K562 (cell line): ENCODE data around the gene MYL6B. TPM values are rescaled to one million over a fixed set of nuclear protein-coding genes. Genes with fewer than 3 reads are reported as not detected.
A peak's percentile ranks its signal among the peaks of the same experiment; 100 is the strongest.

Source experiments
- ATAC-seq: fragments of 200-7000 bp; cut with Tn5 transposase; 3 replicates; pipeline ENCODE4 v1.9.1; 2020; ENCODE audit warnings: moderate library complexity
- BruUV-seq: library from RNA; stranded (reverse); fragments of 400-500 nt; replicated peaks from 2 replicates; lab custom pipeline; 2021; lab: Mats Ljungman, UMichigan
- CTCF ChIA-PET: fragments of 300-600 bp; formaldehyde crosslinking; extraction: SDS; loops from one replicate; lab custom pipeline; 2021; ENCODE audit warnings: low intra/inter-chr PET ratio; lab: Yijun Ruan, JAX
- POLR2A ChIA-PET: fragments of 300-600, 350-650 bp; sonication (Branson Sonifier 250); formaldehyde crosslinking; extraction: SDS; loops from one replicate; lab custom pipeline; 2021; ENCODE audit warnings: antibody characterized with exemption, inconsistent platforms; lab: Yijun Ruan, JAX
- DNase-seq, 4 experiments: peaks; one replicate each; pipeline versions ENCODE4 v3.0.0 to v3.0.0-alpha.2; 2011 to 2018; ENCODE audit warnings: low spot score in 3 of 4, mixed read lengths in 3 of 4; ENCODE audit errors: extremely low read depth in 1 of 4
- FAIRE-seq: peaks from 2 replicates; lab custom pipeline; 2011; peaks lifted over from hg19 to GRCh38; lab: Jason Lieb, UNC
- H2AFZ ChIP-seq: 2 replicates; pipeline ENCODE4 v1.6.0; 2011; ENCODE audit warnings: low read depth, low read length, control low read depth, inconsistent platforms
- H3K27ac ChIP-seq: fragments of 200-600 bp; 3 replicates; pipeline ENCODE4 v1.8.0; 2011; ENCODE audit warnings: low read depth, mild to moderate bottlenecking, control low read depth, inconsistent platforms, low read length, moderate library complexity, mixed read lengths; ENCODE audit errors: extremely low read depth
- H3K27me3 ChIP-seq, 2 experiments: fragments of 300-600 bp in 1 of 2; 2 replicates in 1 of 2; 3 replicates in 1 of 2; pipeline versions ENCODE4 v1.6.0 to v1.8.0; 2011; ENCODE audit warnings: inconsistent platforms in 2 of 2, low read length in 2 of 2, mild to moderate bottlenecking in 1 of 2, mixed read lengths in 1 of 2, moderate library complexity in 1 of 2; ENCODE audit not compliant: control insufficient read depth in 2 of 2, insufficient read depth in 2 of 2
- H3K36me3 ChIP-seq: fragments of 300-600 bp; 3 replicates; pipeline ENCODE4 v1.8.0; 2011; ENCODE audit warnings: mild to moderate bottlenecking, low read length, inconsistent platforms; ENCODE audit not compliant: control insufficient read depth, insufficient read depth
- H3K4me1 ChIP-seq, 2 experiments: fragments of 200-600 bp in 1 of 2; replicated peaks in 1 of 2; 2 replicates in 1 of 2; 3 replicates in 1 of 2; pipeline versions ENCODE4 v1.5.1 to v1.8.0; 2011; ENCODE audit warnings: inconsistent platforms in 2 of 2, low read length in 2 of 2, mild to moderate bottlenecking in 1 of 2, mixed read lengths in 1 of 2, moderate library complexity in 1 of 2; ENCODE audit not compliant: control insufficient read depth in 2 of 2, insufficient read depth in 2 of 2
- H3K4me2 ChIP-seq: 2 replicates; pipeline ENCODE4 v1.6.1; 2011; ENCODE audit warnings: low read length, control low read depth, inconsistent platforms, mixed read lengths; ENCODE audit not compliant: insufficient read depth
- H3K4me3 ChIP-seq: fragments of 200-600 bp; sonication (generic), shearing (Covaris generic); 2 replicates; pipeline ENCODE4 v1.5.1; 2016; ENCODE audit warnings: control low read depth, inconsistent platforms
- H3K79me2 ChIP-seq: fragments of 200-600 bp; 3 replicates; pipeline ENCODE4 v1.8.0; 2011; ENCODE audit warnings: low read length, inconsistent platforms; ENCODE audit not compliant: control insufficient read depth, insufficient read depth
- H3K9ac ChIP-seq, 2 experiments: 2 replicates each; pipeline versions ENCODE4 v1.6.0 to v1.6.1; 2011; ENCODE audit warnings: low read depth in 2 of 2, low read length in 2 of 2, control low read depth in 1 of 2, inconsistent platforms in 1 of 2, mild to moderate bottlenecking in 1 of 2, mixed read lengths in 1 of 2; ENCODE audit not compliant: insufficient read depth in 1 of 2
- H3K9me1 ChIP-seq: one replicate; pipeline ENCODE4 v1.6.0; 2011; ENCODE audit warnings: inconsistent platforms, mild to moderate bottlenecking, low read length, moderate library complexity; ENCODE audit not compliant: control insufficient read depth, insufficient read depth
- H3K9me3 ChIP-seq: replicated peaks from 2 replicates; pipeline ENCODE4 v1.5.1; 2011; ENCODE audit warnings: low read depth, low read length, inconsistent platforms; ENCODE audit not compliant: control insufficient read depth, insufficient read depth
- H4K20me1 ChIP-seq: replicated peaks from 2 replicates; pipeline ENCODE4 v1.6.1; 2011; ENCODE audit warnings: low read length, inconsistent platforms, mixed read lengths; ENCODE audit not compliant: control insufficient read depth, insufficient read depth
- CBX3 ChIP-seq, 2 experiments: IDR thresholded peaks; 1 replicate in 1 of 2; 2 replicates in 1 of 2; pipeline ENCODE4 v1.6.1; 2012; ENCODE audit warnings: inconsistent platforms in 2 of 2, low read length in 2 of 2, borderline replicate concordance in 1 of 2, control low read depth in 1 of 2
- KDM5B ChIP-seq: fragments of 200-600 bp; sonication (generic); IDR thresholded peaks from 2 replicates; pipeline ENCODE4 v1.6.1; 2012; ENCODE audit warnings: low read depth, mild to moderate bottlenecking, moderate library complexity, low read length, control low read depth, inconsistent platforms; ENCODE audit not compliant: insufficient replicate concordance
- TEAD4 ChIP-seq, 2 experiments: sonication (generic) in 1 of 2; formaldehyde crosslinking in 1 of 2; IDR thresholded peaks; 2 replicates each; pipeline versions ENCODE4 v1.6.1 to v1.8.0; 2012 to 2022; ENCODE audit warnings: borderline replicate concordance in 1 of 2, inconsistent platforms in 1 of 2, low read length in 1 of 2, mild to moderate bottlenecking in 1 of 2, missing genetic modification reagents in 1 of 2
- XRCC3 ChIP-seq: fragments of 450-650 bp; IDR thresholded peaks from 2 replicates; pipeline ENCODE4 v1.6.1; 2017; ENCODE audit warnings: mild to moderate bottlenecking, moderate library complexity
- ZNF551 ChIP-seq: fragments of 250-450 bp; sonication (Bioruptor Pico); IDR thresholded peaks from 2 replicates; pipeline ENCODE4 v1.5.0; 2021; ENCODE audit warnings: mild to moderate bottlenecking, moderate library complexity
- WGBS: fragments of 100-300 bp; shearing (Covaris generic); methylation state at CpG from one replicate; pipeline ENCODE4 v1.1.6; 2016; ENCODE audit warnings: low coverage, mixed read lengths; ENCODE audit not compliant: insufficient coverage; ENCODE audit errors: missing lambda C conversion rate; 5-methylcytosine and 5-hydroxymethylcytosine counted together
- in situ Hi-C: fragments of 300-500 bp; cut with MboI; formaldehyde crosslinking; loops from 4 replicates; pipeline ENCODE4 v1.15.0; 2018; ENCODE audit warnings: inconsistent platforms, mixed read lengths
- intact Hi-C: fragments of 100-400 bp; cut with micrococcal nuclease; formaldehyde crosslinking; loops from 2 replicates; pipeline ENCODE4 v1.14.2; 2022
- polyA plus RNA-seq, 8 experiments: library from polyadenylated mRNA; depleted of rRNA in 4 of 8; stranded (reverse) in 5 of 8; unstranded in 3 of 8; fragments of >200 nt; fragmentation: Nextera tagmentation in 2 of 8; fragmentation: Illumina TruSeq in 1 of 8; extraction: Ambion mirVana in 2 of 8; extraction: Trizol in 1 of 8; gene quantifications; 2 replicates each; pipeline versions ENCODE4 v1.2.1 to v1.2.3, GENCODE V29; 2011 to 2014; ENCODE audit warnings: inconsistent platforms in 1 of 8, missing spikeins in 1 of 8
- total RNA-seq, 7 experiments: library from RNA; depleted of rRNA in 6 of 7; stranded (reverse); fragments of >200 nt in 6 of 7; fragmentation: Illumina TruSeq in 2 of 7; extraction: Trizol in 2 of 7; gene quantifications; 2 replicates each; pipeline versions ENCODE4 v1.2.1 to v1.2.3, GENCODE V29; 2011 to 2021; ENCODE audit warnings: low replicate concordance in 1 of 7

Gene MYL6B
- total and polyA plus RNA-seq, 9 of the 15 experiments (the other 6 are each of a cell fraction or from before 2014, with no cell fraction given) = 42.8 to 77.3 (median 68.6) TPM

DNA sequence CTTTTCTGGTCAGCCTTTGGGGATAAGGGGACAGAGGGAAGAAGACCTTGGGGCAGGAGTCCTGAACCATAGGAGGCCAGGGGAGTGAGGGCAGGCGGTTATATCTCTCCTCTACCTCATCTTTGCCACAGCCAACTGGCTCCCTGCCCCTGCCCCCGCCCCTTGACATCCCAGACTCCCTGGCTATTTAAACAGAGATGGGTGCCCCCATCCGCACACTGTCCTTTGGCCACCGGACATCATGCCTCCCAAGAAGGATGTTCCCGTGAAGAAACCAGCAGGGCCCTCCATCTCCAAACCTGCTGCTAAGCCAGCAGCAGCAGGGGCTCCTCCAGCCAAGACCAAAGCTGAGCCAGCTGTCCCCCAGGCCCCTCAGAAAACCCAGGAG lies 1.3 kb downstream of the MYL6B start:
- Histone ChIP-seq H3K4me3 (peak overlapping the region; percentile 55; the same call in 1 of the 2 replicates), H3K9me3 (no peaks in the 10 kb centered on the region), H3K9me1 (no peaks in the 10 kb centered on the region), H3K79me2 (peaks cover 38% of the 10 kb centered on the region), H3K36me3 (peaks cover 24% of the 10 kb centered on the region; the same call in 2 of the 3 replicates), H4K20me1 (no peaks in the 10 kb centered on the region), H3K4me2 (peak overlapping the region; percentile 91), H3K27me3 (no peaks in the 10 kb centered on the region), H3K4me1 (peaks cover 38 to 45% of the 10 kb centered on the region in 2 experiments; a peak in 4 of 5 replicates), H2AFZ (no peak overlapping the region), H3K27ac (peak overlapping the region; percentile 96), H3K9ac (peak overlapping the region; percentile 88 to 91)
- intact Hi-C loops = no loop called here
- 54% methylated on average over 5 of the region's 5 CpGs for WGBS
- in situ Hi-C loops = no loop called here
- TF ChIP-seq TEAD4 (IDR thresholded peaks at IDR 0.05; ENCODE audit: low read length) (no peak), TEAD4 (CRISPR knock-in tag; IDR thresholded peaks at IDR 0.05; ENCODE audit: borderline replicate concordance) (0 out of 2 replicates have a peak, but pooled peaks have one; percentile 4), CBX3 (IDR thresholded peaks at IDR 0.05; ENCODE audit: borderline replicate concordance in 1 of 2, low read length in 2 of 2) (no peak)
- no peak for DNase-seq
- ATAC-seq = no peak
- no TSS peak for BruUV-seq
- no peak for FAIRE-seq
- POLR2A ChIA-PET = interaction anchor here (0.6 to 3.2 kb wide), 6 partner anchors 9 to 36 kb away, joined by 3 to 16 read pairs (median 6); partner anchors contain the start of gene ZC3H10
- CTCF ChIA-PET = no interaction called here

DNA sequence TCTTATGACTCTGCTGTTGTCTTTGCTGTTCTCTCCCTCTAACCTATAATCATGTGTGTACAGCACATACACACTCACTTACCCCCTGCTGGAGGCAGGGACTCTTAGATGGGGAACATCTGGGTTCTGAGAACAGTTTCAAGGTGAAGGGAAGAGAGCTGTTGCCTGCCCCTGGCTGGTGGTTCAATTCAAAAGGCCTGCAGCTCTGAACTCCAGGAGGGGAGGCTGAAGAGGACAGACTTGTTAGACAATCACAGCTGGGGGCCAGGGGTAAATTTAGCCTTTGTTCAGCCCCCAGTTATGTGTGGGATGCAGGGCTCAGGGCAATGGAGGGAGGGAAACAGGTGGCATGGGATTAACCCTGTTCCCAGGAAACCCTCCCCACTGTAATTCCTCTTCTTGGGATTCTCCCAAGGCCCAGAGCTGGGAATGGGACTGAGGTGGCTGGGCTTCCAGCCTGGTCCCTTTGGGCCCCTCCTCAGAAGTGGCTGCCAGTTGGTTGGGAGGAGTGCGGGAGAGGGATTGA lies 1.9 kb downstream of the MYL6B start:
- Histone ChIP-seq H2AFZ (no peak overlapping the region), H3K27me3 (no peaks in the 10 kb centered on the region), H3K4me1 (peaks cover 39 to 45% of the 10 kb centered on the region in 2 experiments; a peak in 4 of 5 replicates), H3K4me3 (no peak overlapping the region), H3K36me3 (peaks cover 27% of the 10 kb centered on the region; the same call in 2 of the 3 replicates), H3K27ac (peak overlapping the region; percentile 42), H3K9ac (peak overlapping the region; percentile 45 to 91; a peak in 2 of 4 replicates), H3K4me2 (peak overlapping the region; percentile 91; the same call in 1 of the 2 replicates), H3K79me2 (peaks cover 45% of the 10 kb centered on the region), H3K9me1 (no peaks in the 10 kb centered on the region), H4K20me1 (peaks cover 4% of the 10 kb centered on the region; the same call in 1 of the 2 replicates), H3K9me3 (no peaks in the 10 kb centered on the region)
- TF ChIP-seq KDM5B (peak; percentile 25), XRCC3 (no peak), ZNF551 (CRISPR knock-in tag) (no peak)
- WGBS = 80% methylated on average over 1 of the region's 1 CpG
- in situ Hi-C loops = no loop called here
- intact Hi-C loops = no loop called here
- ChIA-PET POLR2A (interaction anchor here (0.6 to 3.2 kb wide), 9 partner anchors 9 to 36 kb away, joined by 3 to 16 read pairs (median 4); partner anchors contain the start of genes SMARCC2 and ZC3H10), CTCF (no interaction called here)
- DNase-seq = peak in 1 of 4 experiments; percentile 61
- no peak for FAIRE-seq
- ATAC-seq = no peak
- BruUV-seq = no TSS peak
